MM.1S (cell line): ENCODE results near the gene BCAR3.

ENCODE experiments used
- DNase-seq: peaks from one replicate; pipeline ENCODE4 v3.0.0-alpha.2; 2015
- H2AFZ ChIP-seq: fragments of 300-600 bp; sonication (generic); 2 replicates; pipeline ENCODE4 v1.6.0; 2016; ENCODE audit warnings: antibody characterized with exemption, low read length
- H3F3A ChIP-seq: fragments of 300-600 bp; sonication (generic); 2 replicates; pipeline ENCODE4 v1.6.1; 2016; ENCODE audit warnings: mild to moderate bottlenecking, antibody characterized with exemption, low read length, moderate library complexity, mixed read lengths; ENCODE audit not compliant: insufficient read depth
- H3K27ac ChIP-seq: fragments of 300-600 bp; sonication (generic); 2 replicates; pipeline ENCODE4 v1.5.1; 2016; ENCODE audit warnings: mild to moderate bottlenecking, low read length
- H3K27me3 ChIP-seq: fragments of 300-600 bp; sonication (generic); replicated peaks from 2 replicates; pipeline ENCODE4 v1.6.0; 2016; ENCODE audit warnings: low read length; ENCODE audit not compliant: insufficient read depth
- H3K36me3 ChIP-seq: fragments of 300-600 bp; sonication (generic); replicated peaks from 2 replicates; pipeline ENCODE4 v1.6.1; 2016; ENCODE audit warnings: mild to moderate bottlenecking, low read length, mixed read lengths; ENCODE audit not compliant: insufficient read depth
- H3K4me1 ChIP-seq: fragments of 300-600 bp; sonication (generic); 2 replicates; pipeline ENCODE4 v1.6.1; 2016; ENCODE audit warnings: low read length, mixed read lengths
- H3K4me2 ChIP-seq: fragments of 300-600 bp; sonication (generic); 2 replicates; pipeline ENCODE4 v1.6.0; 2016; ENCODE audit warnings: low read depth, low read length
- H3K4me3 ChIP-seq: fragments of 300-600 bp; sonication (generic); 2 replicates; pipeline ENCODE4 v1.5.1; 2016; ENCODE audit warnings: low read length, mixed read lengths
- H3K79me2 ChIP-seq: fragments of 300-600 bp; sonication (generic); 2 replicates; pipeline ENCODE4 v1.6.1; 2016; ENCODE audit warnings: mixed run types, low read length, mixed read lengths
- H3K9ac ChIP-seq: fragments of 300-600 bp; sonication (generic); 2 replicates; pipeline ENCODE4 v1.6.1; 2016; ENCODE audit warnings: low read length, mixed read lengths
- H3K9me2 ChIP-seq: fragments of 300-600 bp; sonication (generic); replicated peaks from 2 replicates; pipeline ENCODE4 v1.6.1; 2016; ENCODE audit warnings: mild to moderate bottlenecking, low read length, mixed read lengths; ENCODE audit not compliant: insufficient read depth
- H3K9me3 ChIP-seq: fragments of 300-600 bp; sonication (generic); replicated peaks from 2 replicates; pipeline ENCODE4 v1.6.1; 2016; ENCODE audit warnings: mild to moderate bottlenecking, low read length, mixed read lengths; ENCODE audit not compliant: insufficient read depth
- H4K20me1 ChIP-seq: fragments of 300-600 bp; sonication (generic); 2 replicates; pipeline ENCODE4 v1.6.1; 2016; ENCODE audit warnings: mild to moderate bottlenecking, low read length, moderate library complexity, mixed read lengths; ENCODE audit not compliant: insufficient read depth
- CTCF ChIP-seq: fragments of 300-600 bp; sonication (generic); IDR thresholded peaks from 2 replicates; pipeline ENCODE4 v1.5.1; 2016; ENCODE audit warnings: antibody characterized with exemption, low read length, mixed read lengths
- EZH2 ChIP-seq: fragments of 300-600 bp; sonication (generic); optimal IDR thresholded peaks from 2 replicates; pipeline ENCODE3; 2017; ENCODE audit warnings: low read depth, mild to moderate bottlenecking, antibody characterized with exemption, low read length, mixed read lengths
- EZH2phosphoT487 ChIP-seq: fragments of 300-600 bp; sonication (generic); IDR thresholded peaks from 2 replicates; pipeline ENCODE4 v1.6.1; 2018; ENCODE audit warnings: antibody characterized with exemption, low read length

The BCAR3 gene

GRCh38 chr1:93680076-93680419 is 1.6 kb downstream of the BCAR3 start:
- Histone ChIP-seq H3K4me2 (no peak overlapping the region), H3K27me3 (no peaks in the 10 kb centered on the region; the same call in 1 of the 2 replicates), H3K4me1 (no peaks in the 10 kb centered on the region), H4K20me1 (no peaks in the 10 kb centered on the region), H3K27ac (no peak overlapping the region), H3K9me2 (no peaks in the 10 kb centered on the region), H2AFZ (no peak overlapping the region), H3F3A (no peaks in the 10 kb centered on the region), H3K4me3 (no peak overlapping the region), H3K9me3 (no peaks in the 10 kb centered on the region), H3K9ac (no peak overlapping the region), H3K79me2 (no peaks in the 10 kb centered on the region), H3K36me3 (no peaks in the 10 kb centered on the region)
- TF ChIP-seq CTCF (no peak), EZH2 (no peak), EZH2phosphoT487 (no peak)
- no peak for DNase-seq

GRCh38 chr1:93679546-93679945 is 2.1 kb downstream of the BCAR3 start:
- TF ChIP-seq EZH2 (no peak), CTCF (no peak), EZH2phosphoT487 (no peak)
- no peak overlapping the region for H3K27ac ChIP-seq
- H3K79me2 ChIP-seq, result no peaks in the 10 kb centered on the region

GRCh38 chr1:93678946-93679480 is 2.6 kb downstream of the BCAR3 start:
- no peak overlapping the region for H3K9ac ChIP-seq
- no peaks in the 10 kb centered on the region for H3K9me3 ChIP-seq
- no peaks in the 10 kb centered on the region for H3K4me1 ChIP-seq
- H3K36me3 ChIP-seq, result no peaks in the 10 kb centered on the region
- H3K4me2 ChIP-seq, result no peak overlapping the region
- no peaks in the 10 kb centered on the region for H3K79me2 ChIP-seq
- no peaks in the 10 kb centered on the region; the same call in 1 of the 2 replicates for H3K27me3 ChIP-seq
- H3K9me2 ChIP-seq, result no peaks in the 10 kb centered on the region
- H4K20me1 ChIP-seq, result no peaks in the 10 kb centered on the region
- TF ChIP-seq EZH2phosphoT487, result no peak
- TF ChIP-seq EZH2, result no peak
- TF ChIP-seq CTCF, result no peak
- H3K4me3 ChIP-seq, result no peak overlapping the region
- H3K27ac ChIP-seq, result no peak overlapping the region
- H3F3A ChIP-seq, result no peaks in the 10 kb centered on the region
- H2AFZ ChIP-seq, result no peak overlapping the region
- no peak for DNase-seq

More at GRCh38 chr1:93679546-93679945, 2.1 kb downstream of the BCAR3 start:
- no peaks in the 10 kb centered on the region for H4K20me1 ChIP-seq
- H3K36me3 ChIP-seq, result no peaks in the 10 kb centered on the region
- H3K9ac ChIP-seq, result no peak overlapping the region
- H3K27me3 ChIP-seq, result no peaks in the 10 kb centered on the region; the same call in 1 of the 2 replicates
- no peak overlapping the region for H3K4me2 ChIP-seq
- no peaks in the 10 kb centered on the region for H3F3A ChIP-seq
- no peaks in the 10 kb centered on the region for H3K9me3 ChIP-seq
- H3K4me1 ChIP-seq, result no peaks in the 10 kb centered on the region
- H3K9me2 ChIP-seq, result no peaks in the 10 kb centered on the region
- no peak overlapping the region for H3K4me3 ChIP-seq
- H2AFZ ChIP-seq, result no peak overlapping the region
- DNase-seq, result no peak
